Gastroesophageal sphincter (tissue), 4 donors: Measurements from ENCODE around the gene CFAP57. TPM values are rescaled to one million over a fixed set of nuclear protein-coding genes. Genes with fewer than 3 reads are reported as not detected.

Experiments used
- ATAC-seq: fragments of 150-250 bp; one replicate; pipeline ENCODE4 v1.9.1; 2016; ENCODE audit warnings: mild to moderate bottlenecking, moderate library complexity
- H3K27ac ChIP-seq, 4 donors: fragments of 200-600 bp; sonication (generic) in 3 of 4; 1 replicate in 3 of 4; 2 replicates in 1 of 4; pipeline ENCODE4 v1.5.1; 2016 to 2019
- H3K27me3 ChIP-seq: fragments of 200-600 bp; sonication (generic); one replicate; pipeline ENCODE4 v1.5.1; 2019
- H3K36me3 ChIP-seq, 2 donors: fragments of 200-600 bp; sonication (generic); one replicate each; pipeline ENCODE4 v1.5.1; 2019; ENCODE audit warnings: control low read depth in 1 of 2
- H3K4me1 ChIP-seq, 3 donors: fragments of 200-600 bp; sonication (generic); 1 replicate in 2 of 3; 2 replicates in 1 of 3; pipeline ENCODE4 v1.5.1; 2016 to 2019; ENCODE audit warnings: control low read depth in 2 of 3
- H3K4me3 ChIP-seq, 2 donors: fragments of 200-600 bp; sonication (generic); one replicate each; pipeline ENCODE4 v1.5.1; 2019; ENCODE audit warnings: mild to moderate bottlenecking in 1 of 2, moderate library complexity in 1 of 2
- H3K9me3 ChIP-seq, 3 donors: fragments of 200-600 bp; sonication (generic); one replicate each; pipeline ENCODE4 v1.5.1; 2017 to 2019; ENCODE audit warnings: control low read depth in 2 of 3
- EP300 ChIP-seq: sonication (generic); formaldehyde crosslinking; IDR thresholded peaks from one replicate; pipeline ENCODE4 v1.6.1; 2017; ENCODE audit warnings: antibody characterized with exemption, mild to moderate bottlenecking
- POLR2A ChIP-seq, 2 donors: fragments of 450-650 bp; IDR thresholded peaks; one replicate each; pipeline ENCODE4 v1.6.1; 2017; ENCODE audit warnings: antibody characterized with exemption in 2 of 2, mild to moderate bottlenecking in 2 of 2, moderate library complexity in 1 of 2
- POLR2AphosphoS5 ChIP-seq: sonication (generic); formaldehyde crosslinking; IDR thresholded peaks from one replicate; pipeline ENCODE4 v1.6.1; 2017; ENCODE audit warnings: antibody characterized with exemption
- WGBS, 2 donors: methylation state at CpG; one replicate each; pipeline ENCODE4 v1.1.5; 2018; ENCODE audit warnings: low coverage in 1 of 2; 5-methylcytosine and 5-hydroxymethylcytosine counted together
- total RNA-seq, 4 donors: library from RNA; depleted of rRNA; stranded (reverse); fragments of >200 nt; gene quantifications; one replicate each; pipeline ENCODE4 v1.1.0, GENCODE V29; 2016
- TF ChIP-seq, protein P1 (sequence below), 4 experiments: fragments of 200-600 bp in 2 of 4; fragments of 450-650 bp in 2 of 4; sonication (generic) in 1 of 4; IDR thresholded peaks; one replicate each; pipeline ENCODE4 v1.5.1; 2017 to 2019; ENCODE audit warnings: antibody characterized with exemption in 4 of 4, mild to moderate bottlenecking in 2 of 4, moderate library complexity in 2 of 4

The CFAP57 gene
- total RNA-seq, 4 donors from 2014 or later, result not detected

DNA sequence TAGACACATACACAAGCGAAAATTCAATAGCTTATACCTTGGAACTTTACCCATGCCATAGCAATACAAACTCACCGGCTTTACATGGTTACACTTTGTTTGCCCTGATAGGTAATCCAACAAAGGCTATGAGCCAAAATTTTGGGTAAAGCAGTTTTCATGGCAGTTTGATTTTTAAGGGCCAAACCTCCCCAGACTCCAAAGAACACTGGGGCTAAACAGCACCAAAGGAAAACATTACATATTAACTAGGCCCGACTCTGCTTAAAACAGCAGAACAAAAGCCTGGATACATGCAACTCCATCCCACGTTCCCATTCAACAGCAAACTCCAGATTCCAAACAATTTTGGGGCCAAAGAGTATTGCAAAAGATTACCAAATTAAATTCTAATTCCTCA lies 93.3 kb downstream of the CFAP57 start:
- no peaks in the 10 kb centered on the region for H3K9me3 ChIP-seq
- H3K27ac ChIP-seq, result no peak overlapping the region
- peaks cover 14% of the 10 kb centered on the region for H3K27me3 ChIP-seq
- WGBS, 2 donors, result 78 to 90% methylated on average over 4 of the region's 4 CpGs
- TF ChIP-seq POLR2A (IDR thresholded peaks at IDR 0.05), result no peak
- TF ChIP-seq, protein P1, sequence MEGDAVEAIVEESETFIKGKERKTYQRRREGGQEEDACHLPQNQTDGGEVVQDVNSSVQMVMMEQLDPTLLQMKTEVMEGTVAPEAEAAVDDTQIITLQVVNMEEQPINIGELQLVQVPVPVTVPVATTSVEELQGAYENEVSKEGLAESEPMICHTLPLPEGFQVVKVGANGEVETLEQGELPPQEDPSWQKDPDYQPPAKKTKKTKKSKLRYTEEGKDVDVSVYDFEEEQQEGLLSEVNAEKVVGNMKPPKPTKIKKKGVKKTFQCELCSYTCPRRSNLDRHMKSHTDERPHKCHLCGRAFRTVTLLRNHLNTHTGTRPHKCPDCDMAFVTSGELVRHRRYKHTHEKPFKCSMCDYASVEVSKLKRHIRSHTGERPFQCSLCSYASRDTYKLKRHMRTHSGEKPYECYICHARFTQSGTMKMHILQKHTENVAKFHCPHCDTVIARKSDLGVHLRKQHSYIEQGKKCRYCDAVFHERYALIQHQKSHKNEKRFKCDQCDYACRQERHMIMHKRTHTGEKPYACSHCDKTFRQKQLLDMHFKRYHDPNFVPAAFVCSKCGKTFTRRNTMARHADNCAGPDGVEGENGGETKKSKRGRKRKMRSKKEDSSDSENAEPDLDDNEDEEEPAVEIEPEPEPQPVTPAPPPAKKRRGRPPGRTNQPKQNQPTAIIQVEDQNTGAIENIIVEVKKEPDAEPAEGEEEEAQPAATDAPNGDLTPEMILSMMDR (IDR thresholded peaks at IDR 0.05), result no peak
- TF ChIP-seq POLR2AphosphoS5, result no peak
- TF ChIP-seq EP300, result no peak
- no peak overlapping the region for H3K4me3 ChIP-seq
- ATAC-seq, result no peak
- H3K4me1 ChIP-seq, result peaks cover 0 to 4% (median 0%) of the 10 kb centered on the region in 3 donors
- no peaks in the 10 kb centered on the region for H3K36me3 ChIP-seq

DNA sequence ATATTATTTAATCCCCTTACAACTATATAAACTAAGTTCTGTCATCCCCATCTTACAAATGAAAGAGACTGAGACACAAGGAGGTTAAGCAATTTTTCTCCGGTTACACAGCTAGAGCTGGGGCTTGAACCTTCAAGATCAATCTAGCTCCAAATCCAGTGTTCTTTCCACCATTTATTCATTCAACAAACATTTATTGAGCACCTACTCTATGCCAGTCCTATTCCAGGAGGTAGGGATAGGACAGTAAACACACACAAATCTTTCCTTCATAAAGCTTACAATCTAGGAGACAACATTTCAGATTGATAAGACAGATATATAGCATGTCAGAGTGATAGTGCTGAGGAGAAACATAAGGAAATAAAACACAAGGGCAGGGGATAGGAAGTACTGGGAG lies 94.8 kb downstream of the CFAP57 start:
- H3K36me3 ChIP-seq, result no peaks in the 10 kb centered on the region
- H3K4me1 ChIP-seq, result peaks cover 0 to 9% (median 4%) of the 10 kb centered on the region in 3 donors
- H3K27me3 ChIP-seq, result peaks cover 29% of the 10 kb centered on the region
- no peak overlapping the region for H3K4me3 ChIP-seq
- ATAC-seq, result no peak
- TF ChIP-seq POLR2A (IDR thresholded peaks at IDR 0.05), result no peak
- no peak for TF ChIP-seq EP300
- TF ChIP-seq, protein P1 (IDR thresholded peaks at IDR 0.05), result no peak
- no peak for TF ChIP-seq POLR2AphosphoS5
- no peaks in the 10 kb centered on the region for H3K9me3 ChIP-seq
- 88% methylated on average over 1 of the region's 1 CpG; no CpG with 5 or more reads in 1 of the 2 donors for WGBS, 2 donors
- H3K27ac ChIP-seq, result no peak overlapping the region

DNA sequence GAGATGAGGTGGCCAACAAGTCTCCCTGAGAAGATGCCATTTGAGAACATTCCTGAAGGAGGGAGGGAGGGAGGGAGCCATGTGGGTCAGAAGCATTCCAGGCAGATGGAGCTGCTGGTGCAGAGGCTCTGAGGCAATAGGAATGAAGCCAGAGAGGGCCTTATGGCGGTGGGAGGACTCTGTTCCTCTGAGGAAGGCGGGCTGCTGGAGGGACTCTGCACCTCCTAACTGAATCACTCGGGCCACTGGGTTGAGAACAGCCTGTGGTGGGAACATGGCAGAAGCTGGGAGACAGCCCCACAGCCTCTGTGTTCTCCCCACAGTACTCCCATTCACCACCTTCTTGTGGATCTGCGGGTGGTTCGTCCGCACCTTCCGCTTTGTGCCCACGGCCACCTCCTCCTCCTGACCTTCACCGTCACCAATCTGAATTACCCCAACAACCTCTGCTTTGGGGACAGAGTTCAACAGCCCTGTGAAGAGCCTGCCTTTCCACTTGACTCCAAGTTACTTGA lies 95.2 kb downstream of the CFAP57 start:
- Histone ChIP-seq H3K4me1 (peaks cover 0 to 9% (median 4%) of the 10 kb centered on the region in 3 donors), H3K27ac (no peak overlapping the region), H3K4me3 (no peak overlapping the region), H3K27me3 (peaks cover 33% of the 10 kb centered on the region), H3K9me3 (no peaks in the 10 kb centered on the region), H3K36me3 (no peaks in the 10 kb centered on the region)
- 84 to 93% methylated on average over 3 to 6 of the region's 9 CpGs for WGBS, 2 donors
- no peak for ATAC-seq
- TF ChIP-seq POLR2A (IDR thresholded peaks at IDR 0.05) (no peak), POLR2AphosphoS5 (no peak), EP300 (no peak)
- TF ChIP-seq, protein P1 (IDR thresholded peaks at IDR 0.05), result no peak

DNA sequence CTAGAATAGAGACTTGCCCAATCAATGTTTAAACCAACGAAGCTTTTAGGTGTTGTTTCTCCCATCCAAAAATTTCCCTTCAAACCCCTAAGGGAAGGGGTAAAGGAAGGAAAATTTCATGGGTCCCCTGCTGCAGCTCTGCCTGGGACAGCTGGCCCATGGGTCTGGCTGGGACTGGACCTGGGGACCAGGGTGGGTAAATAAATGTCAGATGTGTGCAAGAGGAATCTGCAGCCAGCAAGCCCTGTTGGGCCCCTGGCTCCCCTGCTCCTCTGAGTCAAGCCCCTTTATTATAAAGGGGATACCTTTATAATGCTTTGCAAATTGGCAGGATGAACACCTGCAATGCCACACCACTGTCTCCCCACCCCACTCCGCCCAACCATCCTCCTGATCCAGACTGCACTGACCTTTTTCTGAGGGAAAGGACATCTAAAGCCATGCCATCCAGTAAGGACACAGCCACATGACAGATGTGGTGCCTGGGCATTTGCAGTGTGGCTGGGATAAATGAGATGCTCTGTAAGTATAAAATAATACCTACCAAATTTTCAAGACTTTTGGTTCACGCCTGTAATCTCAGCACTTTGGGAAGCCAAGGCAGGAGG lies 95.8 kb downstream of the CFAP57 start:
- Histone ChIP-seq H3K27me3 (peaks cover 39% of the 10 kb centered on the region), H3K36me3 (no peaks in the 10 kb centered on the region), H3K4me1 (peaks cover 0 to 9% (median 4%) of the 10 kb centered on the region in 3 donors), H3K27ac (no peak overlapping the region), H3K4me3 (no peak overlapping the region), H3K9me3 (no peaks in the 10 kb centered on the region)
- TF ChIP-seq EP300 (no peak), POLR2AphosphoS5 (no peak), POLR2A (IDR thresholded peaks at IDR 0.05) (no peak)
- TF ChIP-seq, protein P1 (IDR thresholded peaks at IDR 0.05), result no peak
- WGBS, 2 donors, result 92 to 100% methylated on average over 1 of the region's 3 CpGs
- ATAC-seq, result no peak
